CD4-positive, CD25-positive, alpha-beta regulatory T cell (primary cell): ENCODE measurements around the gene AREL1. TPM values are rescaled to one million over a fixed set of nuclear protein-coding genes. Genes with fewer than 3 reads are reported as not detected.

Source experiments
- ATAC-seq, 2 donors: fragments of 150-1000 bp; cut with Tn5 transposase; one replicate each; pipeline ENCODE4 v1.10.0; 2021; ENCODE audit warnings: low read depth in 2 of 2, moderate number of reproducible peaks in 2 of 2, moderate library complexity in 1 of 2
- DNase-seq, 3 donors: peaks; one replicate each; pipeline versions ENCODE4 v3.0.0 to v3.0.0-alpha.2; 2012 to 2022; ENCODE audit warnings: mixed read lengths in 1 of 3
- H3K27ac ChIP-seq: one replicate; pipeline ENCODE4 v1.7.0; 2013; ENCODE audit warnings: mild to moderate bottlenecking, low read length; ENCODE audit not compliant: insufficient read depth, poor library complexity, severe bottlenecking
- H3K27me3 ChIP-seq: one replicate; pipeline ENCODE4 v1.7.0; 2013; ENCODE audit warnings: low read length; ENCODE audit not compliant: control insufficient read depth, insufficient read depth
- H3K36me3 ChIP-seq: one replicate; pipeline ENCODE4 v1.7.0; 2013; ENCODE audit warnings: mild to moderate bottlenecking, low read length, moderate library complexity; ENCODE audit not compliant: control insufficient read depth, insufficient read depth
- H3K4me1 ChIP-seq: 2 replicates; pipeline ENCODE4 v1.7.0; 2013; ENCODE audit warnings: mild to moderate bottlenecking, low read length; ENCODE audit not compliant: insufficient read depth, control insufficient read depth, poor library complexity, severe bottlenecking
- H3K4me3 ChIP-seq: one replicate; pipeline ENCODE4 v1.7.0; 2013; ENCODE audit warnings: low read depth, mild to moderate bottlenecking, low read length, moderate library complexity
- H3K9me3 ChIP-seq, 2 experiments: 1 replicate in 1 of 2; 2 replicates in 1 of 2; pipeline ENCODE4 v1.7.0; 2013; ENCODE audit warnings: low read length in 2 of 2, mild to moderate bottlenecking in 1 of 2, moderate library complexity in 1 of 2; ENCODE audit not compliant: control insufficient read depth in 2 of 2
- H3K27ac Mint-ChIP-seq, 3 donors: one replicate each; pipeline ENCODE4 v1.8.0; 2020 to 2022; ENCODE audit warnings: mild to moderate bottlenecking in 3 of 3, mixed read lengths in 3 of 3, moderate library complexity in 2 of 3
- H3K27me3 Mint-ChIP-seq: one replicate; pipeline ENCODE4 v1.8.0; 2022; ENCODE audit warnings: mild to moderate bottlenecking, mixed read lengths
- H3K36me3 Mint-ChIP-seq: one replicate; pipeline ENCODE4 v1.8.0; 2020; ENCODE audit warnings: mixed read lengths
- H3K4me1 Mint-ChIP-seq, 4 donors: one replicate each; pipeline ENCODE4 v1.8.0; 2020 to 2022; ENCODE audit warnings: mixed read lengths in 4 of 4, mild to moderate bottlenecking in 1 of 4
- H3K4me3 Mint-ChIP-seq, 4 donors: one replicate each; pipeline ENCODE4 v1.8.0; 2020 to 2022; ENCODE audit warnings: mild to moderate bottlenecking in 4 of 4, mixed read lengths in 4 of 4, moderate library complexity in 3 of 4
- H3K9me3 Mint-ChIP-seq, 7 donors: one replicate each; pipeline ENCODE4 v1.8.0; 2020 to 2022; ENCODE audit warnings: mixed read lengths in 7 of 7, mild to moderate bottlenecking in 3 of 7, moderate library complexity in 2 of 7
- polyA plus RNA-seq, 4 donors: library from polyadenylated mRNA; unstranded; fragments of 300-500 nt; fragmentation: Illumina TruSeq; gene quantifications; one replicate each; pipeline ENCODE4 v1.2.3, GENCODE V29; 2021
- total RNA-seq: library from RNA; stranded (reverse); gene quantifications from one replicate; pipeline ENCODE4 v1.2.3, GENCODE V29; 2022

The AREL1 gene
- total and polyA plus RNA-seq, 5 donors from 2014 or later: 18.3 to 47.0 (median 22.2) TPM

GRCh38 chr14:74684434-74684833 lies 28.4 kb downstream of the AREL1 start:
- Mint-ChIP-seq H3K9me3 (no peaks in the 10 kb centered on the region), H3K27ac (peak overlapping the region in 2 of 3 donors; percentile 42 to 53), H3K36me3 (peaks cover 49% of the 10 kb centered on the region), H3K27me3 (no peaks in the 10 kb centered on the region), H3K4me3 (no peak overlapping the region), H3K4me1 (peaks cover 9 to 22% (median 16%) of the 10 kb centered on the region in 4 donors)
- H3K9me3 ChIP-seq: no peaks in the 10 kb centered on the region
- peaks cover 5% of the 10 kb centered on the region for H3K4me1 ChIP-seq
- H3K27me3 ChIP-seq: no peaks in the 10 kb centered on the region
- peaks cover 60% of the 10 kb centered on the region for H3K36me3 ChIP-seq
- DNase-seq (peak in 1 of 3 donors; percentile 4), ATAC-seq (no peak)
- H3K27ac ChIP-seq: no peak overlapping the region
- no peak overlapping the region for H3K4me3 ChIP-seq

GRCh38 chr14:74683406-74683805 lies 29.5 kb downstream of the AREL1 start:
- no peaks in the 10 kb centered on the region for H3K27me3 ChIP-seq
- Mint-ChIP-seq H3K27ac (peak overlapping the region; percentile 53 to 84 (median 67)), H3K27me3 (no peaks in the 10 kb centered on the region), H3K9me3 (no peaks in the 10 kb centered on the region), H3K4me3 (no peak overlapping the region), H3K4me1 (peaks cover 9 to 22% (median 14%) of the 10 kb centered on the region in 4 donors), H3K36me3 (peaks cover 47% of the 10 kb centered on the region)
- H3K9me3 ChIP-seq: no peaks in the 10 kb centered on the region
- ATAC-seq (no peak), DNase-seq (peak in 1 of 3 donors; percentile 19)
- H3K36me3 ChIP-seq: peaks cover 63% of the 10 kb centered on the region
- no peak overlapping the region for H3K4me3 ChIP-seq
- peaks cover 5% of the 10 kb centered on the region for H3K4me1 ChIP-seq
- H3K27ac ChIP-seq: no peak overlapping the region

GRCh38 chr14:74682169-74682952 lies 30.5 kb downstream of the AREL1 start:
- H3K27ac Mint-ChIP-seq: peak overlapping the region in 2 of 3 donors; percentile 51 to 53
- no peaks in the 10 kb centered on the region for H3K9me3 Mint-ChIP-seq
- DNase-seq (no peak), ATAC-seq (no peak)
- no peaks in the 10 kb centered on the region for H3K27me3 Mint-ChIP-seq
- Histone ChIP-seq H3K27me3 (no peaks in the 10 kb centered on the region), H3K9me3 (no peaks in the 10 kb centered on the region), H3K27ac (no peak overlapping the region), H3K36me3 (peaks cover 60% of the 10 kb centered on the region), H3K4me3 (no peak overlapping the region), H3K4me1 (peaks cover 5% of the 10 kb centered on the region)
- peaks cover 43% of the 10 kb centered on the region for H3K36me3 Mint-ChIP-seq
- H3K4me1 Mint-ChIP-seq: peaks cover 9 to 22% (median 14%) of the 10 kb centered on the region in 4 donors
- H3K4me3 Mint-ChIP-seq: no peak overlapping the region

- no peaks in the 10 kb centered on the region for H3K27me3 Mint-ChIP-seq
- H3K4me1 Mint-ChIP-seq: peaks cover 0 to 4% (median 1%) of the 10 kb centered on the region in 4 donors
- no peak overlapping the region for H3K4me3 ChIP-seq
- peaks cover 66% of the 10 kb centered on the region for H3K36me3 ChIP-seq
- no peaks in the 10 kb centered on the region for H3K9me3 ChIP-seq
- H3K9me3 Mint-ChIP-seq: no peaks in the 10 kb centered on the region
- H3K36me3 Mint-ChIP-seq: peaks cover 55% of the 10 kb centered on the region
- H3K27me3 ChIP-seq: no peaks in the 10 kb centered on the region
- no peak overlapping the region for H3K27ac ChIP-seq
- no peak overlapping the region for H3K27ac Mint-ChIP-seq
- no peaks in the 10 kb centered on the region for H3K4me1 ChIP-seq
- H3K4me3 Mint-ChIP-seq: no peak overlapping the region
- DNase-seq: no peak
- no peak for ATAC-seq
Measured at GRCh38 chr14:74675219-74675618, 37.7 kb downstream of the AREL1 start.

- H3K4me1 ChIP-seq: no peaks in the 10 kb centered on the region
- no peak overlapping the region for H3K4me3 ChIP-seq
- peaks cover 75% of the 10 kb centered on the region for H3K36me3 ChIP-seq
- no peaks in the 10 kb centered on the region for H3K27me3 ChIP-seq
- Mint-ChIP-seq H3K36me3 (peaks cover 60% of the 10 kb centered on the region), H3K4me3 (no peak overlapping the region), H3K27ac (no peak overlapping the region), H3K27me3 (no peaks in the 10 kb centered on the region), H3K4me1 (peaks cover 0 to 4% (median 1%) of the 10 kb centered on the region in 4 donors), H3K9me3 (no peaks in the 10 kb centered on the region)
- ATAC-seq: no peak
- DNase-seq: no peak
- no peak overlapping the region for H3K27ac ChIP-seq
- no peaks in the 10 kb centered on the region for H3K9me3 ChIP-seq
Measured at GRCh38 chr14:74673768-74674167, 39.1 kb downstream of the AREL1 start.

GRCh38 chr14:74671789-74672188 lies 41.1 kb downstream of the AREL1 start:
- Mint-ChIP-seq H3K36me3 (peaks cover 70% of the 10 kb centered on the region), H3K27me3 (no peaks in the 10 kb centered on the region), H3K27ac (no peak overlapping the region), H3K4me3 (no peak overlapping the region), H3K4me1 (peaks cover 0 to 4% (median 1%) of the 10 kb centered on the region in 4 donors), H3K9me3 (no peaks in the 10 kb centered on the region)
- H3K4me3 ChIP-seq: no peak overlapping the region
- H3K9me3 ChIP-seq: no peaks in the 10 kb centered on the region
- peaks cover 92% of the 10 kb centered on the region for H3K36me3 ChIP-seq
- no peak overlapping the region for H3K27ac ChIP-seq
- ATAC-seq (no peak), DNase-seq (no peak)
- H3K4me1 ChIP-seq: no peaks in the 10 kb centered on the region
- H3K27me3 ChIP-seq: no peaks in the 10 kb centered on the region

- H3K4me3 Mint-ChIP-seq: no peak overlapping the region
- Histone ChIP-seq H3K9me3 (no peaks in the 10 kb centered on the region), H3K27ac (no peak overlapping the region), H3K4me1 (no peaks in the 10 kb centered on the region), H3K27me3 (no peaks in the 10 kb centered on the region), H3K4me3 (no peak overlapping the region), H3K36me3 (peaks cover 90% of the 10 kb centered on the region)
- no peak for DNase-seq
- no peak for ATAC-seq
- H3K4me1 Mint-ChIP-seq: peaks cover 0 to 2% (median 0%) of the 10 kb centered on the region in 4 donors
- H3K27ac Mint-ChIP-seq: no peak overlapping the region
- H3K27me3 Mint-ChIP-seq: no peaks in the 10 kb centered on the region
- peaks cover 69% of the 10 kb centered on the region for H3K36me3 Mint-ChIP-seq
- H3K9me3 Mint-ChIP-seq: no peaks in the 10 kb centered on the region
Measured at GRCh38 chr14:74670726-74671411, 42.0 kb downstream of the AREL1 start.
